GM12801 (cell line): ENCODE data around the gene KIF20B.

ENCODE experiments used
- TF ChIP-seq, protein P1 (sequence below): IDR thresholded peaks from one replicate; pipeline ENCODE4 v1.5.1; 2011; ENCODE audit warnings: control low read depth; ENCODE audit not compliant: insufficient read length; ENCODE audit errors: extremely low read depth

The KIF20B gene

DNA sequence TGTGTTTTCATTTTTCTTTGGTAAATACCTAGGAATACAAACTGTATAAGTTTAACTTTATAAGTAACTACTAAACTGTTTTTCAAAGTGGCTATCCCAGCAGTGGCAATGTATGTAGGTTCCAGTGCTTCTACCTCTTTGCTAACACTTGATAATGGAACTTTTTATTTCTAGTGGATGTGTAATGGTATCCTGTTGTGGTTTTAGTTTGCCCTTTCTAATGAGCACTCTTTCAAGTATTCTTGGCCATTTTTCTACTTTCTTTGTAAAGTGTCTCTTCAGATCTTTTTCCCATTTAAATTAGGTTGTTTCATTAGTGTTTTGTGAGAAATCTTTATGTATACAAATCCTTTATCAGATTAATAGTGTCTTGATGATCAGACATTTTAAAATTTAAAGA lies 4.6 kb downstream of the KIF20B start:
- TF ChIP-seq, protein P1, sequence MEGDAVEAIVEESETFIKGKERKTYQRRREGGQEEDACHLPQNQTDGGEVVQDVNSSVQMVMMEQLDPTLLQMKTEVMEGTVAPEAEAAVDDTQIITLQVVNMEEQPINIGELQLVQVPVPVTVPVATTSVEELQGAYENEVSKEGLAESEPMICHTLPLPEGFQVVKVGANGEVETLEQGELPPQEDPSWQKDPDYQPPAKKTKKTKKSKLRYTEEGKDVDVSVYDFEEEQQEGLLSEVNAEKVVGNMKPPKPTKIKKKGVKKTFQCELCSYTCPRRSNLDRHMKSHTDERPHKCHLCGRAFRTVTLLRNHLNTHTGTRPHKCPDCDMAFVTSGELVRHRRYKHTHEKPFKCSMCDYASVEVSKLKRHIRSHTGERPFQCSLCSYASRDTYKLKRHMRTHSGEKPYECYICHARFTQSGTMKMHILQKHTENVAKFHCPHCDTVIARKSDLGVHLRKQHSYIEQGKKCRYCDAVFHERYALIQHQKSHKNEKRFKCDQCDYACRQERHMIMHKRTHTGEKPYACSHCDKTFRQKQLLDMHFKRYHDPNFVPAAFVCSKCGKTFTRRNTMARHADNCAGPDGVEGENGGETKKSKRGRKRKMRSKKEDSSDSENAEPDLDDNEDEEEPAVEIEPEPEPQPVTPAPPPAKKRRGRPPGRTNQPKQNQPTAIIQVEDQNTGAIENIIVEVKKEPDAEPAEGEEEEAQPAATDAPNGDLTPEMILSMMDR: no peak

DNA sequence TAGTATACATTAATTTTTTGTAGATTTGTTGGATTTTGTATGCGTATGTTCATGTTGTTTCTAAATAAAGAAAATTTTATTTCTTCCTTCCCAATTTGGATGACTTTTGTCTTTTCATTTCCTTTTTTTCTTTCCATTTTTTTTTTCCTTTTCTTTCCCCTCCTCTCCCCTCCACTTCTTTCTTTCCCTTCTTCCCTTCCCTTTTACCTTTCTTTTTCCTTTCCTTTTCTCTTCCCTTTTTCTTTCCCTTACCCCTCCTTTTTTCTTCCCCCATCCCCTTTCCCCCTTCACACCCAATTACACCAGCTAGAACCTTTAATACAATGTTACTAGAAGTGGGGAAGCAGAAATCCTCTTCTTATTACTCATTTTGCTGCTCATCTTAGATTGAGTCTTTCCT lies 6.0 kb downstream of the KIF20B start:
- TF ChIP-seq, protein P1: no peak

DNA sequence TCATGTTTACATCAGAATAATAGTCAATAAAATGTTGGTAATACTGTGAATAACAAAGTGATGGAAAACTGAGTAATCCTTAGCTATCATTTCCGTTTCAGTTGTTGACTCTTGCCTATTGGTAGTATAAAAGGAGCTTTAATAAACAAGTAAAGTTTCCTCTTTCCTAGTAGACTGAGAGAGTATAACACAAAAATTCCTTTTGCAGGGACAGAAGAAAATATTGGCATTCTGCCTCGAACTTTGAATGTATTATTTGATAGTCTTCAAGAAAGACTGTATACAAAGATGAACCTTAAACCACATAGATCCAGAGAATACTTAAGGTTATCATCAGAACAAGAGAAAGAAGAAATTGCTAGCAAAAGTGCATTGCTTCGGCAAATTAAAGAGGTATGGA lies 9.4 kb downstream of the KIF20B start:
- TF ChIP-seq, protein P1: no peak

DNA sequence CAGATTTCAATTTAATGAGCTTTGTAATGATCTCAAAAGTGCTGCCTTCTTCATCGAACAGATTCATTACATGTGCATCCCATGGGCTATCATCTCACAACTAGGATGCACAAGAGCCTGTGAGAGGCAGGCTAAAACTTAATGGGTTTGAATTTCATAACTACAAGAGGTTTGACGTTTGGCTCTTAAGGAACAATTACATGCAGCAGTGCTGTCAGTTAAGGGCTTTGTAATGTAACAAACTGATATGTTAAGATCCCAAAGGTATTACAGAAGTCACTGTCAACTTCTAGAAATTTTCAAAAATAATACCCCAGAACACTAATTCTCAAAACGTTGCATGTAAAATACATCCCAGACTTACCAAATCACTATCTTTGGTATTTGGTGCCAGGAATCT lies 33.2 kb downstream of the KIF20B start:
- TF ChIP-seq, protein P1: no peak

DNA sequence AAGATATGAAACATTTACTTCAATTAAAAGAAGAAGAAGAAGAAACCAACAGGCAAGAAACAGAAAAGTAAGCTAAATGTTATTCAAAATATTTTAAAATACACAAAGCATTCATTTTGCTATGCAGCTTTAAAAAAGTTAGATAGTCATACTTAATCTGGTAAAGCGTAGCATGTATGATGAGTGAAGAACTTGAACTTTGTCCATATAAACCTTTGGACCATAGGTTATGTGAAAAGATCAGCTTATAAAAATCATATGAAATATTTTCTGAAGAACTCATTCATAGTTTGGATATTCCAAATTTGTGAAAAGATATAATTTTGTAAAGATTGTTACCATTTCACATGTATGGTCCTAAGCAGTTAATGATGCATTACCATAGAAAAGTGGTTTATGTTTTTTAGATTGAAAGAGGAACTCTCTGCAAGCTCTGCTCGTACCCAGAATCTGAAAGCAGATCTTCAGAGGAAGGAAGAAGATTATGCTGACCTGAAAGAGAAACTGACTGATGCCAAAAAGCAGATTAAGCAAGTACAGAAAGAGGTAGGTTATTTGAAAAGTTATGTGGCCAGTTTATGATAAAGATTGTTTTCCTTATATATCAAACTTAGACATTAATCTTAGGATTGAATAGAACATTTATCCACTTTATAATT lies 37.3 kb downstream of the KIF20B start:
- TF ChIP-seq, protein P1: no peak

DNA sequence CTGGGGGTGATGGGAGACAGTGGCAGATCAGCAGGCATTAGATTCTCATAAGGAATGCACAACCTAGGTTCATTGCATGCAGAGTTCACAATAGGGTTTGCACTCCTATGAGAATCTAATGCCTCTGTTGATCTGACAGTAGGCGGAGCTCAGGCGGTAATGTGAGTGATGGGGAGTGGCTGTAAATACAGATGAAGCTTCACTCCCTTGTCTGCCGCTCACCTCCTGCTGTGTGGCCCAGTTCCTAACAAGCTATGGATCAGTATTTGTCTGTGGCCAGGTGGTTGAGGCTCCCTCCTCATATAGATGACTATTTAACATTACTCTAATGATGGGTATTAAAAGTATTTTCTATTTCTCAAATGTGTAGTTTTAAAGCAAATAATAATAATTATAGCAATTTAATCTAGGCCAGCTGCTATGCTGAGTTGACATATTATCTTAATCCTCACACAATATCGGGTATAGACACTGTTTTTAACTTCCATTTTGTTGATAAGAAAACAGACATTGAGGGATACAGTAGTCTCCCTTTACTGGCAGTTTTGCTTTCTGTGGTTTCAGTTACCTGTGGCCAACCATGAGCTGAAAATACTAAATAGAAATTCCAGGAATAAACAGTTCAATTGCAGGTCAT lies 39.9 kb downstream of the KIF20B start:
- TF ChIP-seq, protein P1: no peak

DNA sequence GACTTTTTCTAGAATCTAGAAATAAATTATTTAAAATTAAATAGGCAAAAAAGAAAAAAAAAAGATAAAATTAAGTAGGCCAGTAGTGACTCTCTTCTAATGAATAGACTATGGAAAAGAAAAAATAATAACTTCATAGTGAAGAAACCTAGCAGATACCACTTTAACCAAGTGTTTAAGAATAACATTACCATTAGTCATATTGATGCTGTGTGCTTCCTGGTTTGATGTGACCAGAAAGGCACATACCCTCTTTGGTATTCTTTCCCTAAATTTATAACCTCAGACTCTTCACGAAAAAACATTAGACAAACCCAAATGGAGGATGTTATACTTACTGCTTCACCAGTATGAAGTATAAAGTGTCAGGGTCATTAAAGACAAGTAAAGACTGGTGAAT lies 42.6 kb downstream of the KIF20B start:
- TF ChIP-seq, protein P1: no peak
